CD4-positive, alpha-beta memory T cell (primary cell): ENCODE data around the gene HSD17B12. TPM values are rescaled to one million over a fixed set of nuclear protein-coding genes. Genes with fewer than 3 reads are reported as not detected.

Source experiments
- CTCF ChIA-PET: fragments of 350-600 bp; sonication (Branson Sonifier 250); formaldehyde crosslinking; loops from one replicate; lab custom pipeline; 2021; ENCODE audit warnings: inconsistent platforms; ENCODE audit not compliant: partially characterized antibody; lab: Charles Lee
- POLR2A ChIA-PET: fragments of 350-600 bp; sonication (Branson Sonifier 250); formaldehyde crosslinking; loops from one replicate; lab custom pipeline; 2021; ENCODE audit not compliant: partially characterized antibody; lab: Charles Lee
- DNase-seq, 5 donors: peaks; one replicate each; pipeline versions ENCODE4 v3.0.0 to v3.0.0-alpha.2; 2020 to 2022; ENCODE audit warnings: mixed read lengths in 1 of 5
- H3K27ac ChIP-seq: one replicate; pipeline ENCODE4 v1.7.0; 2013; ENCODE audit warnings: low read depth, low read length
- H3K27me3 ChIP-seq: 2 replicates; pipeline ENCODE4 v1.7.0; 2013; ENCODE audit warnings: mild to moderate bottlenecking, low read length, moderate library complexity; ENCODE audit not compliant: insufficient read depth
- H3K36me3 ChIP-seq: 2 replicates; pipeline ENCODE4 v1.7.0; 2013; ENCODE audit warnings: mild to moderate bottlenecking, low read length, moderate library complexity; ENCODE audit not compliant: insufficient read depth
- H3K4me1 ChIP-seq: 2 replicates; pipeline ENCODE4 v1.7.0; 2013; ENCODE audit warnings: mild to moderate bottlenecking, low read length, moderate library complexity; ENCODE audit not compliant: insufficient read depth
- H3K4me3 ChIP-seq, 2 donors: one replicate each; pipeline ENCODE4 v1.7.0; 2013; ENCODE audit warnings: low read length in 2 of 2, mild to moderate bottlenecking in 1 of 2
- H3K9me3 ChIP-seq, 2 donors: one replicate each; pipeline ENCODE4 v1.7.0; 2013; ENCODE audit warnings: low read length in 2 of 2, control low read depth in 1 of 2; ENCODE audit not compliant: control insufficient read depth in 1 of 2
- H3K27ac Mint-ChIP-seq, 7 donors: one replicate each; pipeline ENCODE4 v1.8.0; 2020 to 2021; ENCODE audit warnings: mixed read lengths in 7 of 7, mild to moderate bottlenecking in 6 of 7, inconsistent platforms in 3 of 7, moderate library complexity in 3 of 7
- H3K27me3 Mint-ChIP-seq, 2 donors: one replicate each; pipeline ENCODE4 v1.8.0; 2020 to 2021; ENCODE audit warnings: mixed read lengths in 2 of 2
- H3K36me3 Mint-ChIP-seq, 2 donors: one replicate each; pipeline ENCODE4 v1.8.0; 2020 to 2021; ENCODE audit warnings: mixed read lengths in 2 of 2, inconsistent platforms in 1 of 2, mild to moderate bottlenecking in 1 of 2
- H3K4me1 Mint-ChIP-seq, 4 donors: one replicate each; pipeline ENCODE4 v1.8.0; 2020 to 2021; ENCODE audit warnings: mixed read lengths in 4 of 4, mild to moderate bottlenecking in 1 of 4
- H3K4me3 Mint-ChIP-seq, 8 donors: one replicate each; pipeline ENCODE4 v1.8.0; 2020 to 2021; ENCODE audit warnings: mixed read lengths in 8 of 8, mild to moderate bottlenecking in 7 of 8, moderate library complexity in 6 of 8, inconsistent platforms in 3 of 8
- H3K9me3 Mint-ChIP-seq, 8 donors: one replicate each; pipeline ENCODE4 v1.8.0; 2020 to 2021; ENCODE audit warnings: mixed read lengths in 8 of 8, mild to moderate bottlenecking in 5 of 8, inconsistent platforms in 3 of 8, moderate library complexity in 1 of 8
- intact Hi-C: fragments of 100-400 bp; cut with micrococcal nuclease; formaldehyde crosslinking; loops from one replicate; pipeline ENCODE4 v1.15.1; 2023
- polyA plus RNA-seq, 2 donors: library from polyadenylated mRNA; unstranded; fragments of 300-500 nt; fragmentation: Illumina TruSeq; gene quantifications; one replicate each; pipeline ENCODE4 v1.2.3, GENCODE V29; 2021
- total RNA-seq, 2 experiments: library from RNA; stranded (reverse); gene quantifications; one replicate each; pipeline ENCODE4 v1.2.3, GENCODE V29; 2021

HSD17B12 gene
- total and polyA plus RNA-seq, 4 experiments from 2014 or later, result 14.0 to 39.0 (median 18.9) TPM

GRCh38 chr11:43712676-43713075, 32.1 kb downstream of the HSD17B12 start:
- no peak overlapping the region for H3K27ac ChIP-seq
- Mint-ChIP-seq H3K4me1 (peaks cover 0 to 4% (median 1%) of the 10 kb centered on the region in 4 donors), H3K36me3 (peaks cover 4 to 22% of the 10 kb centered on the region in 2 donors), H3K27me3 (no peaks in the 10 kb centered on the region), H3K9me3 (peaks cover 0 to 4% (median 0%) of the 10 kb centered on the region in 8 donors), H3K4me3 (no peak overlapping the region), H3K27ac (no peak overlapping the region)
- H3K4me3 ChIP-seq, result no peak overlapping the region
- H3K27me3 ChIP-seq, result no peaks in the 10 kb centered on the region
- CTCF ChIA-PET, result no interaction called here
- DNase-seq, result no peak
- no peaks in the 10 kb centered on the region for H3K36me3 ChIP-seq
- intact Hi-C loops, result no loop called here
- POLR2A ChIA-PET, result no interaction called here
- no peaks in the 10 kb centered on the region for H3K4me1 ChIP-seq
- no peaks in the 10 kb centered on the region for H3K9me3 ChIP-seq

- no peaks in the 10 kb centered on the region for H3K4me1 ChIP-seq
- no peak overlapping the region for H3K27ac ChIP-seq
- H3K4me3 Mint-ChIP-seq, result no peak overlapping the region
- CTCF ChIA-PET, result interaction anchor here (1.3 kb wide), 1 partner anchor 10 kb away, joined by 3 read pairs; no protein-coding TSS in a partner anchor
- no peak overlapping the region for H3K4me3 ChIP-seq
- no peak overlapping the region for H3K27ac Mint-ChIP-seq
- POLR2A ChIA-PET, result no interaction called here
- intact Hi-C loops, result no loop called here
- no peaks in the 10 kb centered on the region for H3K36me3 ChIP-seq
- H3K4me1 Mint-ChIP-seq, result peaks cover 0 to 4% (median 1%) of the 10 kb centered on the region in 4 donors
- no peaks in the 10 kb centered on the region for H3K9me3 ChIP-seq
- peaks cover 0 to 10% (median 5%) of the 10 kb centered on the region in 8 donors for H3K9me3 Mint-ChIP-seq
- H3K27me3 Mint-ChIP-seq, result no peaks in the 10 kb centered on the region
- peaks cover 16 to 17% of the 10 kb centered on the region in 2 donors for H3K36me3 Mint-ChIP-seq
- no peaks in the 10 kb centered on the region for H3K27me3 ChIP-seq
- DNase-seq, result no peak
These were observed 37.8 kb downstream of the HSD17B12 start for GRCh38 chr11:43718373-43718772.

- Mint-ChIP-seq H3K4me3 (no peak overlapping the region), H3K36me3 (peaks cover 7 to 13% of the 10 kb centered on the region in 2 donors), H3K27ac (no peak overlapping the region), H3K4me1 (peaks cover 0 to 2% (median 1%) of the 10 kb centered on the region in 4 donors), H3K9me3 (peaks cover 0 to 3% (median 1%) of the 10 kb centered on the region in 8 donors), H3K27me3 (no peaks in the 10 kb centered on the region)
- Histone ChIP-seq H3K27ac (no peak overlapping the region), H3K27me3 (no peaks in the 10 kb centered on the region), H3K4me3 (no peak overlapping the region), H3K36me3 (no peaks in the 10 kb centered on the region), H3K9me3 (no peaks in the 10 kb centered on the region), H3K4me1 (no peaks in the 10 kb centered on the region)
- DNase-seq, result no peak
- intact Hi-C loops, result no loop called here
- POLR2A ChIA-PET, result no interaction called here
- CTCF ChIA-PET, result interaction anchor here (0.6 kb wide), 1 partner anchor 85 kb away, joined by 3 read pairs; no protein-coding TSS in a partner anchor
These were observed 43.1 kb downstream of the HSD17B12 start for GRCh38 chr11:43723617-43724016.

GRCh38 chr11:43732225-43732624, 51.7 kb downstream of the HSD17B12 start:
- H3K36me3 ChIP-seq, result no peaks in the 10 kb centered on the region
- Mint-ChIP-seq H3K36me3 (peaks cover 24 to 39% of the 10 kb centered on the region in 2 donors), H3K4me3 (no peak overlapping the region), H3K27ac (no peak overlapping the region), H3K27me3 (no peaks in the 10 kb centered on the region), H3K9me3 (peaks cover 0 to 12% (median 6%) of the 10 kb centered on the region in 8 donors), H3K4me1 (peaks cover 0 to 4% (median 3%) of the 10 kb centered on the region in 4 donors)
- no peaks in the 10 kb centered on the region for H3K27me3 ChIP-seq
- no peak overlapping the region for H3K27ac ChIP-seq
- no peak overlapping the region for H3K4me3 ChIP-seq
- POLR2A ChIA-PET, result no interaction called here
- no peaks in the 10 kb centered on the region for H3K9me3 ChIP-seq
- no peaks in the 10 kb centered on the region for H3K4me1 ChIP-seq
- intact Hi-C loops, result no loop called here
- CTCF ChIA-PET, result no interaction called here
- DNase-seq, result no peak

GRCh38 chr11:43734256-43734655, 53.7 kb downstream of the HSD17B12 start:
- Mint-ChIP-seq H3K4me3 (no peak overlapping the region), H3K9me3 (peaks cover 0 to 12% (median 6%) of the 10 kb centered on the region in 8 donors), H3K27me3 (no peaks in the 10 kb centered on the region), H3K27ac (no peak overlapping the region), H3K4me1 (peaks cover 0 to 4% (median 3%) of the 10 kb centered on the region in 4 donors), H3K36me3 (peaks cover 26 to 51% of the 10 kb centered on the region in 2 donors)
- ChIA-PET CTCF (no interaction called here), POLR2A (no interaction called here)
- Histone ChIP-seq H3K27ac (no peak overlapping the region), H3K36me3 (no peaks in the 10 kb centered on the region), H3K4me1 (no peaks in the 10 kb centered on the region), H3K4me3 (no peak overlapping the region), H3K9me3 (no peaks in the 10 kb centered on the region), H3K27me3 (no peaks in the 10 kb centered on the region)
- intact Hi-C loops, result no loop called here
- DNase-seq, result no peak

- H3K36me3 ChIP-seq, result no peaks in the 10 kb centered on the region
- Mint-ChIP-seq H3K4me1 (peaks cover 0 to 6% (median 3%) of the 10 kb centered on the region in 4 donors), H3K36me3 (peaks cover 26 to 57% of the 10 kb centered on the region in 2 donors), H3K4me3 (no peak overlapping the region), H3K27ac (peak overlapping the region in 1 of 7 donors; percentile 32), H3K9me3 (peaks cover 0 to 12% (median 6%) of the 10 kb centered on the region in 8 donors), H3K27me3 (no peaks in the 10 kb centered on the region)
- H3K4me3 ChIP-seq, result no peak overlapping the region
- no peaks in the 10 kb centered on the region for H3K9me3 ChIP-seq
- no peaks in the 10 kb centered on the region for H3K27me3 ChIP-seq
- no peaks in the 10 kb centered on the region for H3K4me1 ChIP-seq
- CTCF ChIA-PET, result no interaction called here
- intact Hi-C loops, result no loop called here
- POLR2A ChIA-PET, result no interaction called here
- DNase-seq, result no peak
- no peak overlapping the region for H3K27ac ChIP-seq
These were observed 54.6 kb downstream of the HSD17B12 start for GRCh38 chr11:43735115-43735514.

GRCh38 chr11:43735961-43736360, 55.4 kb downstream of the HSD17B12 start:
- Mint-ChIP-seq H3K36me3 (peaks cover 32 to 64% of the 10 kb centered on the region in 2 donors), H3K4me3 (no peak overlapping the region), H3K27ac (no peak overlapping the region), H3K4me1 (peaks cover 0 to 6% (median 3%) of the 10 kb centered on the region in 4 donors), H3K27me3 (no peaks in the 10 kb centered on the region), H3K9me3 (peaks cover 0 to 12% (median 7%) of the 10 kb centered on the region in 8 donors)
- Histone ChIP-seq H3K36me3 (no peaks in the 10 kb centered on the region), H3K27ac (no peak overlapping the region), H3K4me1 (no peaks in the 10 kb centered on the region), H3K27me3 (no peaks in the 10 kb centered on the region), H3K4me3 (no peak overlapping the region), H3K9me3 (no peaks in the 10 kb centered on the region)
- ChIA-PET POLR2A (no interaction called here), CTCF (no interaction called here)
- intact Hi-C loops, result no loop called here
- no peak for DNase-seq
